Measurements from ENCODE around the gene OLIG3. TPM values are rescaled to one million over a fixed set of nuclear protein-coding genes. Genes with fewer than 3 reads are reported as not detected.

Gene OLIG3
- total RNA-seq (not detected), polyA plus RNA-seq (not detected)
- long read RNA-seq, donor 1: 0 reads
- long read RNA-seq, donor 2: 0 reads
- long read RNA-seq, donor 3: 0 reads
- long read RNA-seq, donor 4: 0 reads

DNA sequence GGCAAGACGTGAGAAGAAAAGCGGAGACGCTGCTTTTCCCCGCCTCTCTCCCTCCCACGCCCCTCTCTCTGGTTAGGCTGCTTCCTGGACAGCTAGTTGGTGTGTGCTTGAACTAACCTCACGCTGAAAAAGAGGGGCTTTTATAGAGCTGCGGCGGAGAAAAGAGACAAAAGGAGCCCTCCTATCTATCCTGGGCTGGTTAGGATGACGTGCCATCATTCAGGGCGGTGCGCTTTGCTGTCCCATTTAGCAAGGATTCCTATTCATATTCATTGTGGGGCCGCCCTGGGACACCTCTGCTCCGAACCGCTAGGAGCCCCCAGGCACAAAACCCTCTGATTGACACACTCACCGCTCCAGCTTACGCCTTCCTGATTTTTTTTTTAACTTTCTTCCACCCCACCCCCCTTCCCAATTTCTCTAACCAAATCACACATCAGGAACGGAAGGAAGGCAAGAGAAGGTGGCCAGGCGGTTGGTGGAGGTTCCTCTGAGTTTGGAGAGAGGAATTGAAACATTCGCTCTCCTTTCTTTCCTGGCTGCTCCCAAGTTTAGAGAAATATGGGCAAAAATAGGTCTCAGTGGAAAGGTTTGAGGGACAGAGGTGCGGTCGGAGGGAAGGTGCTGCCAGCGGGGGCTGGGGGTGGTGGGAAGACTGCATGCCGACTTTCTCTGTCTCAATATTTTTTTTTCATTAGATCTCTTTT, at the start of gene OLIG3:
Gene OLIG3 (minus strand): TSS at position 114 of the 707 bp plus-strand sequence. CDS start 224 bp downstream, outside the sequence.
- DNase-seq: no peak
- WGBS: 8% methylated on average over 23 of the region's 23 CpGs
- H3K27ac ChIP-seq (ENCODE audit: low read length): no peak within 1 kb of the TSS
- no peaks in the 10 kb centered on the region for H3K27me3 ChIP-seq (ENCODE audit: control insufficient read depth, insufficient read depth)
- no peaks in the 10 kb centered on the region for H3K9me3 ChIP-seq (ENCODE audit: control insufficient read depth, low read length)
- H3K4me1 ChIP-seq (ENCODE audit: control insufficient read depth, insufficient read depth, low read length): peaks cover 2% of the 10 kb centered on the region
- H3K4me3 ChIP-seq (ENCODE audit: low read length): peak within 1 kb of the TSS; percentile 18
- intact Hi-C loops (cut with DNase I): no loop called here
- ATAC-seq: no peak

DNA sequence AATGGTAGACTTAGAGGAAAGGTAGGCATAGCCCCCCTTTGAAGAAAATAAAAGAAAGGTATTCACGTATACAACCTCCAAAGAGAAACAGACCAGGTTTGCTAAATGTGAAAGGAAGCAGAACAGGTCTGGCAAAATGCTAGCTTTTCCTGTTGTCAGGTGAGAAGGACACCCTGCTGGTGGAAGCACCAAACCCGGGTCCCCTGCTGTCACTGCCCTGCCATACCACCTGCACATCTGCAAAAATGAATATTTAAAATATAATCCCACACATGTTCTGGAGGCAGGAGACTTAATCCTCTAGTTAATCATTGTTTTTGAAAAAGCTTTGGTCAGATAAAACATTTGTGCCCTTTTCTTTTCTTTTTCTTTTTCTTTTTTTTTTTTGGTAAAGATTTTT, 48.9 kb upstream of the OLIG3 start:
- intact Hi-C loops (cut with DNase I): no loop called here
- no peak for ATAC-seq
- no peaks in the 10 kb centered on the region for H3K4me1 ChIP-seq (ENCODE audit: control insufficient read depth, insufficient read depth, low read length)
- peaks cover 2% of the 10 kb centered on the region for H3K27me3 ChIP-seq (ENCODE audit: control insufficient read depth, insufficient read depth)
- no peak overlapping the region for H3K27ac ChIP-seq (ENCODE audit: low read length)
- no peak for DNase-seq
- no peak overlapping the region for H3K4me3 ChIP-seq (ENCODE audit: low read length)
- WGBS: 26% methylated on average over 2 of the region's 2 CpGs
- H3K9me3 ChIP-seq (ENCODE audit: control insufficient read depth, low read length): no peaks in the 10 kb centered on the region

DNA sequence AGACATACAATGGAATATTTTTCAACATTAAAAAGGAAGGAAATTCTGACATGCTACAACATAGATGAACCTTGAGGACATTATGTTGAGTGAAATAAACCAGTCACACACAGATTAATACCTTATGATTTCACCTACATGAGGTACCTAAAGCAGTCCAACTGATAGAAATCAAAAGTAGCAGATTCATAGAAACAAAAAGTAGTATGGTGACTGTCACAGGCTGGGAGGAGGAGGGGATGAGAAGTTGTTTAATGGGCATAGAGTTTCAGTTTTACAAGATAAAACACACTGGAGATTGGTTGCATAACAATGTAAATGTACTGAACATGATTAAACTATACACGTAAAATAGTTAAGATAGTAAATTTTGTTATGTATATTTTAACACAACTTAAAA, 48.5 kb upstream of the OLIG3 start:
- no peaks in the 10 kb centered on the region for H3K9me3 ChIP-seq (ENCODE audit: control insufficient read depth, low read length)
- ATAC-seq (no peak), DNase-seq (no peak)
- H3K27me3 ChIP-seq (ENCODE audit: control insufficient read depth, insufficient read depth): peaks cover 2% of the 10 kb centered on the region
- intact Hi-C loops (cut with DNase I): no loop called here
- H3K27ac ChIP-seq (ENCODE audit: low read length): no peak overlapping the region
- WGBS: 35% methylated on average over 1 of the region's 1 CpG
- no peaks in the 10 kb centered on the region for H3K4me1 ChIP-seq (ENCODE audit: control insufficient read depth, insufficient read depth, low read length)
- H3K4me3 ChIP-seq (ENCODE audit: low read length): no peak overlapping the region

DNA sequence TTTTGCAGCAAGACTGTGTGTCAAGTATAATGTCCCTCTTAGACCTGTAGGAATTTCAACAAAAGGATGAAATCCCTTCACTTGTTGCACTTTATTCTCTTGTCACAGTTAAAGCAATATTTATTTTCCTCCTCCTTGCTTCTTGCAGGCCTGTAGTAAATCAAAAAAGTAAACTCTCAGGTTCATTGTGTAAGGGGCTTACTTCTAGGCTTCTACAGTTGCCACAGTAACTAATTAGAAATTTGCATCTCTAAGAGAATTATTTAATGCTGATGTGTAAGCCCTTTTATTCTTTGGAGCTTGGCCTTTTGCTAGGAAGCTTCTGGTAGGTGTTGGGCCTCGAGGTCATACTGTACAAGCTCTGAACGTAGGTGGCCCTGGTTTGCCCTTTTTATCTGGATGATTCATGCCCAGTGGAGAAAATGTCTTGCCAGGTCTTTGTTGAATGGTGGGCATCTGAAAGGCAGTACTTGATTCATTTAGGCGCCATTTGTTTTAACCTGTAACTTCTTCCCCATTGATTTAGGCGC, 47.4 kb upstream of the OLIG3 start:
- Histone ChIP-seq H3K27ac (ENCODE audit: low read length) (no peak overlapping the region), H3K4me3 (ENCODE audit: low read length) (no peak overlapping the region), H3K4me1 (ENCODE audit: control insufficient read depth, insufficient read depth, low read length) (no peaks in the 10 kb centered on the region), H3K27me3 (ENCODE audit: control insufficient read depth, insufficient read depth) (peaks cover 2% of the 10 kb centered on the region), H3K9me3 (ENCODE audit: control insufficient read depth, low read length) (no peaks in the 10 kb centered on the region)
- intact Hi-C loops (cut with DNase I): no loop called here
- DNase-seq (no peak), ATAC-seq (no peak)
- WGBS: 73% methylated on average over 4 of the region's 4 CpGs

DNA sequence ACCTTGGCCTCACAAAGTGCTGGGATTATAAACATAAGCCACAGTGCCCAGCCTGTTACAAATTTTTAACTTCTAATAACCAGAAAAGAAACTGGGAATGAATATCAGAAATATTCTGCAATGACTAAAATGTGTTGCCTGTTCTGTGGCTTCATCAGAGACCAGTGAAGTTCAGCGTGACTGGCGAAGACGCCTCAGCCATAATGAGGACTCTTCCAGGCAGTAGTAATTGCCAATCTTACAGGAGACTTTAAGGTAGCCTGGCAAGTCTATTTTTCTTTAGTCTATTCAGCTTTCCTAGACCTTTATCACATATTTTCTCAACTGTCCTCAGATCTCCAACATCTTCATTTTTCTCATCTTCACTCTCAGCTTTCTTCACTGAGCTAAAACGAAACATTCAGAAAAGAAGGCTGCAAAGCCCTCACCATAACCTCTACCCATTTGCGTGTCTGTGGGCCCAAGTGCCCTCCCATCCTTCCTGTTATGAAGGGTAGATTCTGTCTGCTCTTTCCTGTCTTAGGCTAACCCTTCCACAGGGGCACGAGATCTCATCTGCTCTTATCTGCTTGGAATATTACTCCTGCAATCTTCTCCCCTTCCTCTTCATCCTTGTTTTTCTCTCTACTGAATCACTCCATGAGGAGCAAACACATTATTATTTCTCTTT, 42.0 kb upstream of the OLIG3 start:
- H3K27me3 ChIP-seq (ENCODE audit: control insufficient read depth, insufficient read depth): no peaks in the 10 kb centered on the region
- DNase-seq: no peak
- no peaks in the 10 kb centered on the region for H3K4me1 ChIP-seq (ENCODE audit: control insufficient read depth, insufficient read depth, low read length)
- no peaks in the 10 kb centered on the region for H3K9me3 ChIP-seq (ENCODE audit: control insufficient read depth, low read length)
- ATAC-seq: no peak
- intact Hi-C loops (cut with DNase I): no loop called here
- 75% methylated on average over 6 of the region's 6 CpGs for WGBS
- no peak overlapping the region for H3K27ac ChIP-seq (ENCODE audit: low read length)
- no peak overlapping the region for H3K4me3 ChIP-seq (ENCODE audit: low read length)

DNA sequence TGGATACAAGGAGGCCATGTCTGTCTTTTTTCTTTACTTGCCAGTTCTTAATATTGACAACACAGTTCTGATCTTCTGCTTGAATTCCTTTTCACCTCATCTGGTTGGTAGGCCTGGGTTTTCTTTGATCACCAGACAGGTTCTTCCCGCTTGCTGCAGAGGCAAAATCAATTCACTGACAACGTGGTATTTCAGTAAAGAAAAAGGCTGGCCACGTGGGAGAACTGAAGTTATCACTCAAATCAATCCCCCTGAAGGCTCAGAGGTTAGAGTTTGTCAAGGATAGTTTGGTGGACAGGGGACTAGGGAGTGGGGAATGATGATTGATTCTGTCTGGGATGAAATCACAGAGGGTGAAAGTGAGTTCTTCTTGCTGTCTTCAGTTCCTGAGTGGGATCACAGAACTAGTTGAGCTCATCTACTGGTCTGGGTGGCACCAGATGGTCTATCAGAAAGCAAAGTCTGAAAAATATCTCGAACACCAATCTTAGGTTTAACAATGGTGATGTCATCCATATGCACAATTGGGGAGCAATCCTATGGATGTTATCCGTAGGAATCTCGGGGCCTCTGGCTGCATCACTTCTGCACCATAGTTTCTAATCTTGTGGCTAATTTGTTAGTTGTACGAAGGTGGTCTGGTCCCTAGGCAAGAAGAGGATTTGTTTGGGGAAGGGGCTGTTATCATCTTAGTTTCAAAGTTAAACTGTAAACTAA, 37.3 kb upstream of the OLIG3 start:
- 72% methylated on average over 7 of the region's 7 CpGs for WGBS
- no peaks in the 10 kb centered on the region for H3K9me3 ChIP-seq (ENCODE audit: control insufficient read depth, low read length)
- H3K27ac ChIP-seq (ENCODE audit: low read length): no peak overlapping the region
- no peak for DNase-seq
- H3K4me1 ChIP-seq (ENCODE audit: control insufficient read depth, insufficient read depth, low read length): no peaks in the 10 kb centered on the region
- H3K4me3 ChIP-seq (ENCODE audit: low read length): no peak overlapping the region
- intact Hi-C loops (cut with DNase I): no loop called here
- no peak for ATAC-seq
- H3K27me3 ChIP-seq (ENCODE audit: control insufficient read depth, insufficient read depth): no peaks in the 10 kb centered on the region

DNA sequence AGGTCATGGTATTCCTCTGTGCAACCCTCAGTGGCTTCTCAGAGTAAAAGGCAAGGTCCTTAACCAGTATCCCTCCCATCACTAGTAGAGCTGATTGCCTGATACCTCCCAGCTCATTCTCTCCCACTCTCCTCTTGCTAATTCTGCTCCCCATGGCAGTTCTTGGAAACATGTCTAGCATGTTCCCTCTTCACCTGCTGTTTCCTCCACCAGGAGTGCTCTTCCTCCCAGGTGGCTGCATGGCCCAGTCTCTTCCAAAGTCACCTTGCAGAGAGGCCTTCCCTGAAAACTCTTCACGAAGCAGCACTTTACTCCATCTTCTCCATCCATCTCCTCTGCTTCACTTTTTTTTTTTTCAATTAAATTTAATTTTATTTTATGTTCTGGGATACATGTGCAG, 36.2 kb upstream of the OLIG3 start:
- Histone ChIP-seq H3K4me3 (ENCODE audit: low read length) (no peak overlapping the region), H3K9me3 (ENCODE audit: control insufficient read depth, low read length) (no peaks in the 10 kb centered on the region), H3K27ac (ENCODE audit: low read length) (no peak overlapping the region), H3K27me3 (ENCODE audit: control insufficient read depth, insufficient read depth) (no peaks in the 10 kb centered on the region), H3K4me1 (ENCODE audit: control insufficient read depth, insufficient read depth, low read length) (no peaks in the 10 kb centered on the region)
- intact Hi-C loops (cut with DNase I): no loop called here
- DNase-seq (no peak), ATAC-seq (no peak)
- WGBS: 53% methylated on average over 1 of the region's 1 CpG

DNA sequence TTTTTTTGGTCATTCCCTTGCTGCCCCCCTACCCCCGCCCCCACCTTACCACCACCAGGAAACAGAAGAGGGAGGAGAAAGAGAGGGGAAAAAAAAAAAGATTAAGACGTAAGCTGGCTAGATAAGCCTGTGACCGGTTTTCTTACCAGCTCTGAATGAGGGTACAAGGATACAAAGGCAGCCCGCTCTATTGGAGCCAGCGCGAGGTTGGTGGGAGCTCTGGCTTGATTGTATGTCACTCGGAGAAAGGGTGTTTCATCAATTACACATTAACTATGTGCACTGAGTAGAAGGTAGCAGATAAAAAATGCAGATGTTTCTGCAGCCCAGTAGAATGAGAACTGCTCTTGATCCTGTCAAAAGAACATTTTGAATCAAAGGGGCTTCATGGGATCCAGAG, 28.6 kb upstream of the OLIG3 start:
- intact Hi-C loops (cut with DNase I): no loop called here
- WGBS: 34% methylated on average over 7 of the region's 7 CpGs
- DNase-seq: no peak
- peaks cover 7% of the 10 kb centered on the region for H3K27me3 ChIP-seq (ENCODE audit: control insufficient read depth, insufficient read depth)
- no peaks in the 10 kb centered on the region for H3K4me1 ChIP-seq (ENCODE audit: control insufficient read depth, insufficient read depth, low read length)
- H3K4me3 ChIP-seq (ENCODE audit: low read length): no peak overlapping the region
- no peak for ATAC-seq
- no peaks in the 10 kb centered on the region for H3K9me3 ChIP-seq (ENCODE audit: control insufficient read depth, low read length)
- no peak overlapping the region for H3K27ac ChIP-seq (ENCODE audit: low read length)

DNA sequence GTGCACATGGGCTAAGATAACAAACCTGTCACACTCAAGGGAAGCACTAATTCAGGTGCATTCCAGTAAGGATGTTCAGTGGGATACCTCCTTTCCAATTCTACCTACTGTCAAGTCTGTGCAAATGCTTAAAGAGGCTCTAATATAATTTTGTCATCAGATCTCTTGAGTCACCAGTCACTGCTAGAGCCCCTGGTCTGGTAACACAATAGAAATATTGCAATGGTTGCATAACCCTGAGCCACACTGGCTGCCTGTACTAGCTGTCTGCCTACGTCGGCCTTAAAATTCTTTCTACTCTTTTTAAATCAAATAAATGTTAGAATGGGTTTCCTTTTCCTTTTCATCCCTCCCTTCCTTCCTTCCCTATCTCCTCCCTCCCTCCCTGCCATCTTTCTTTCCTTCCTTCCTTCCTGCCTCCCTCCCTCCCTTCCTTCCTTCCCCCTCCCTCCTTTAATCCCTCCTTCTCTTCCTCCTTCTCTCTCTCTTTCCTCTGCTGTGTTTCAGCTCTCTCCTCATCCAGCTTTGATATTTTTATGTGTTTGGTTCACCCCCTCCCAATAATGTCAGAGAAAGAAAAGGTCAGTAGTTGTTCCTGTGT, 28.1 kb upstream of the OLIG3 start:
- DNase-seq: no peak
- intact Hi-C loops (cut with DNase I): no loop called here
- Histone ChIP-seq H3K4me3 (ENCODE audit: low read length) (no peak overlapping the region), H3K4me1 (ENCODE audit: control insufficient read depth, insufficient read depth, low read length) (no peaks in the 10 kb centered on the region), H3K27ac (ENCODE audit: low read length) (no peak overlapping the region), H3K9me3 (ENCODE audit: control insufficient read depth, low read length) (no peaks in the 10 kb centered on the region), H3K27me3 (ENCODE audit: control insufficient read depth, insufficient read depth) (peaks cover 7% of the 10 kb centered on the region)
- 69% methylated on average over 2 of the region's 2 CpGs for WGBS
- no peak for ATAC-seq

DNA sequence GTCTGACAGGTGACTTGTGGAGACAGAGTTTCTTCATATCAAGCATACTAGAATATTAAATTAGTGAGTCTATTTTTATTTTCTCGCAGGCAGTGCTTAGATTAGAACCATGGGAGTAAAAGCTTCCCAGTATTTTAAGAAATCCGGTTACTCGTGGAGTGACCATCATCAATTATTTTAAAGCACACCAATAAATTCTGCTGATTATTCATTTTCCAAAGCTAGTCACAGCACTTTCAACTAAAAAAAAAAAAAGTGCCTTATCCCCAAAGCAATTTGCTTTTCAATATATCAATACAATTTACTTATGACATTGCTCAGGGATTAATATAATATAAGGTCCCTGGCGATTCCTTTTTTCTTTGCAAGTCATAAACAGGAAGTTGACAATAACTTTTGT, 26.3 kb upstream of the OLIG3 start:
- Histone ChIP-seq H3K27me3 (ENCODE audit: control insufficient read depth, insufficient read depth) (peaks cover 7% of the 10 kb centered on the region), H3K9me3 (ENCODE audit: control insufficient read depth, low read length) (no peaks in the 10 kb centered on the region), H3K4me1 (ENCODE audit: control insufficient read depth, insufficient read depth, low read length) (no peaks in the 10 kb centered on the region), H3K27ac (ENCODE audit: low read length) (no peak overlapping the region), H3K4me3 (ENCODE audit: low read length) (no peak overlapping the region)
- DNase-seq (no peak), ATAC-seq (no peak)
- 88% methylated on average over 4 of the region's 4 CpGs for WGBS
- intact Hi-C loops (cut with DNase I): no loop called here
